HG02642 (cell line): ENCODE results near the gene TSR3.

Experiments
- ATAC-seq: cut with Tn5 transposase; IDR thresholded peaks from one replicate; pipeline ENCODE4 v1.9.1; 2021; ENCODE audit warnings: mild to moderate bottlenecking; ENCODE audit not compliant: unreplicated experiment, poor library complexity

Gene TSR3

GRCh38 chr16:1311738-1312466 lies 39.8 kb downstream of the TSR3 start:
- no peak for ATAC-seq

GRCh38 chr16:1311212-1311737 lies 40.4 kb downstream of the TSR3 start:
- no peak for ATAC-seq

GRCh38 chr16:1310832-1311200 lies 40.9 kb downstream of the TSR3 start:
- no peak for ATAC-seq

- peak; percentile 18 for ATAC-seq
Measured at GRCh38 chr16:1309888-1310831, 41.5 kb downstream of the TSR3 start.

GRCh38 chr16:1308977-1309885 lies 42.4 kb downstream of the TSR3 start, which contains the start of gene UBE2I:
Gene UBE2I, plus strand, starts transcription at chr16:1309636. Its CDS starts 4,395 bp downstream, at chr16:1314031.
- ATAC-seq: peak; percentile 70

- ATAC-seq: no peak
Measured at GRCh38 chr16:1308036-1308976, 43.4 kb downstream of the TSR3 start.

GRCh38 chr16:1306334-1306733 lies 45.3 kb downstream of the TSR3 start:
- no peak for ATAC-seq

- no peak for ATAC-seq
Measured at GRCh38 chr16:1305823-1306222, 45.9 kb downstream of the TSR3 start.

- ATAC-seq: no peak
Measured at GRCh38 chr16:1301562-1301961, 50.1 kb downstream of the TSR3 start.

- no peak for ATAC-seq
Measured at GRCh38 chr16:1300664-1301476, 50.8 kb downstream of the TSR3 start.

GRCh38 chr16:1299868-1300203 lies 51.8 kb downstream of the TSR3 start:
- no peak for ATAC-seq
